Stimulated activated naive CD4-positive, alpha-beta T cell (primary cell): ENCODE results near the gene TADA2A.
"Not testable (repeated sequence)": the region's sequence is repeated elsewhere in the genome, so short reads cannot be mapped to it uniquely, and the experiment has no call there.

ENCODE experiments used
- DNase-seq, 6 experiments: peaks; one replicate each; lab custom pipeline; 2025; lab: John Stamatoyannopoulos, UW

The TADA2A gene

DNA sequence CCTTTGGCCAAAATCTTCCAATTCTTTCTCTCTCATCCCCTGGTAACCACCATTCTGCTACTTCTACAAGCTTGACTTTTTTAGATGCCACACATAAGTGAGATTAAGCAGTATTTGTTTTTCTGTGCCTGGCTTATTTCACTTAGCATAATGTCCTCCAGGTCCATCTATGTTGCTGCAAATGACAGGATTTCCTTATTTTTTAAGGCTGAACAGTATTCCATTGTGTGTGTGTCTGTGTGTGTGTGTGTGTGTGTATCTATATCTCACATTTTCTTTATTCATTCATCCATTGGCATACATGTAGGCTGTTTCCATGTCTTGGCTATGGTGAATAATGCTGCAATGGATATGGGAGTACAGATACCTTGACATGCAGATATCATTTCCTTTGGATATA is 6.2 kb upstream of the TADA2A start:
- no peak for DNase-seq

DNA sequence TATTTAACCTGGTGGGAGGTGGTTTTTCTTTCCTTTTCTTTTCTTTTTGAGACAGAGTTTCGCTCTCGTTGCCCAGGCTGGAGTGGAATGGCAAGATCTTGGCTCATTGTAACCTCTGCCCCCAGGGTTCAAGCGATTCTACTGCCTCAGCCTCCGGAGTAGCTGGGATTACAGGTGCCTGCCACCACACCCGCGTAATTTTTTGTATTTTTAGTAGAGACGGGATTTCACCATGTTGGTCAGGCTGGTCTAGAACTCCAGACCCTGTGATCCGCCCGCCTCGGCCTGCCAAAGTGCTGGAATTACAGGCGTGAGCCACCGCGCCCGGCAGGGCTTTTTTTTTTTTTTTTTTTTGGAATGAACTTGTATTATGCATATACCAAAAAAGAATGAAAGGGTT is 1.2 kb upstream of the TADA2A start:
- not testable (repeated sequence) for DNase-seq

DNA sequence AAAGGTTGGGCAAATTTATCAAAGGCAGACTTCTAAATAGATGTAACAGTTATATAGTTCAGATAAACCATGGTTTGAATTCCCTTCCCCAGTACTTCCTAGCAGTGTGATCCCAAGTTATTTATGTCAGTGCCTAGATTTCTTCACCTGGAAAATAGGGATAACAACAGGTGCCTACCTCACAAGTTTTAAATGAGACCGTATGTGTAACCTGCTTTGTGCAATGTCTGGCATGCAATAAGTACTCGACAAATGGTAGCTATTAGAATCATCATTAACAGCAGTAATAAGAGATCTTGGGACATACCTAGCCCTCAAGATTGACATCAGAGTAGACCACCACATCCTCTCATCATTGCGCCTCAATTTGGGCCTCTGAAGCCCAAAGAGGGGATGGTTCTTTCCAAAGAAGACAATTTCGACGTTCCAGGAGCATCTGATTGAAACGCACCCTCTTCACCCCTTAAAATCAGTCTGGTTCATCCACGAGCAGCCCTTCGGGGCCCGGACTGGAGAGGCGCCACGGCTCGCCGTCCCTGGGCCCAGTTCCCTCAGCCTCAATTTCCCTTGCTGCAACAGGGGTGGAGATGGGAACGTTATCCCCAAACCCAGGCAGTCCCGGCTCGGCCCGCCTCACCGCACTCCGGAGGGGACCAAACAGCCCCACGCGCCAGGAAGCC is 591 bp upstream of the TADA2A start:
- DNase-seq, result no peak

DNA sequence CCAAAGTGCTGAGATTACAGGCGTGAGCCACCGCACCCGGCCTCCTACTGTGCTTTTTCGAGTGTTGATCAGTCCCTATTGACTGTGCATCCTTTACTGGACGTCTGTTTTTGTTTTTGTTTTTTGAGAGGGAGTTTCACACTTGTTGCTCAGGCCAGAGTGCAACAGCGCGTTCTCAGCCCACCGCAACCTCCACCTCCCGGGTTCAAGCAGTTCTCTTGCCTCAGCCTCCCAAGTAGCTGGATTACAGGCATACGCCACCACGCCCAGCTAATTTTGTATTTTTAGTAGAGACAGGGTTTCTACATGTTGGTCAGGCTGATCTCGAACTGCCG is 1.4 kb downstream of the TADA2A start:
- not testable (repeated sequence) for DNase-seq

DNA sequence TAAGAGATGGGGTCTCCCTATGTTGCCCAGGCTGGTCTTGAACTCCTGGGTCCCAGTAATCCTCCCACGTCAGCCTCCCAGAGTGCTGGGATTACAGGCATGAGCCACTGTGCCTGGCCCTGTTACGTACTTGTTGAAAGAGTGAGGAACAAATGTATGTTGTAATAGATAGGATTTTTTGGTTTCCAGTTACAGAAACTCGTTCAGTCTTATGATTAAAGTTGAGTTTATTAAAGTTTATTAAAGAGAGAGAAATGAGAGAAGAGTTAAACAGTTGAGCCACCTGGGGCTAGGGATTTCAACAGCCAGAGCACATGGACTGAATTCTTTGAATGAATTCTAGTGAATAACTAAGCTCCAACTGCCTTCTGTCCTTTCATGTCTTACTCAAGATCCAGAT is 3.7 kb downstream of the TADA2A start:
- DNase-seq, result no peak

DNA sequence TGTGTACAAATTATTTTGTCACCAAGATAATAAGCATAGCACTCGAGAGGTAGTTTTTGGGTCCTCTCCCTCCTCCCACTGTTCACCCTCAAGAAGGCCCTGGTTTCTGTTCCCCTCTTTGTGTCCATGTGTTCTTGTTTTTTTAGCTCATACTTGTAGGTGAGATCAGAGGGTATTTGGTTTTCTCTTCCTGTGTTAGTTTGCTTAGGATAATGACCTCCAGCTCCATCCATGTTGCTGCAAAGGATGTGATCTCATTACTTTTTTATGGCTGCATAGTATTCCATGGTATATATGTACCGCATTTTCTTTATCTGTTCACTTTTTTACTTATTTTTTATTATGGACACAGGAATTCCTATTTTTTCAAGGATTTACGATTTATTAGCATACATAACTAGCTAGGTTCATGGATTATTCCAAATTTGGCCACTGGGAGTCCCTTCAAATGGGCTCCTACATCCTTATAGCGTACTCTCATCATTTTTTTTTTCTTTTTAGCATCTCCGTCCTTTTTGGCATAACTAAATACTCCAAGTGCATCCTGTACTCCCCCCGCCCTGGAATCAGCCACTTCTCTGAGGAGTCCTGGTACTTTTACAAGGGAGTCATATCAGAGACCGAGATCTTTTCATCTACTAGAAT is 7.3 kb downstream of the TADA2A start:
- no peak for DNase-seq

DNA sequence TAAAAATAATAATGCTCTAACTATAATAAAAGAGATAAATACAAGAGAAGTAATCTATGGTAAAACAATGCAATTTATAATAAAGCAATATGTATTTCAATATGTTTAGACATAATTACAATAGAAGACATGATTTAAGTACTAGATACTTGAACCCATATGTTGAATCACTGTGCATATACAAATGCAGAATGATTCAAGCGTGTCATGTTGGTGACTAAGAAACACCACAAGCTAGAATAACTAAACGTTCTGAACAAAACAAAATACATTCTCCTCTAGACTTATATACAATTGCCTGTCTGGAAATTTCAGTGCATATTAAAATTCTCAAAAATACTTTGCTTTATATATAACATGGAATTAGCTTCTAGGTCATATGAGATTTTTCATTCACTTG is 11.2 kb downstream of the TADA2A start:
- no peak for DNase-seq

DNA sequence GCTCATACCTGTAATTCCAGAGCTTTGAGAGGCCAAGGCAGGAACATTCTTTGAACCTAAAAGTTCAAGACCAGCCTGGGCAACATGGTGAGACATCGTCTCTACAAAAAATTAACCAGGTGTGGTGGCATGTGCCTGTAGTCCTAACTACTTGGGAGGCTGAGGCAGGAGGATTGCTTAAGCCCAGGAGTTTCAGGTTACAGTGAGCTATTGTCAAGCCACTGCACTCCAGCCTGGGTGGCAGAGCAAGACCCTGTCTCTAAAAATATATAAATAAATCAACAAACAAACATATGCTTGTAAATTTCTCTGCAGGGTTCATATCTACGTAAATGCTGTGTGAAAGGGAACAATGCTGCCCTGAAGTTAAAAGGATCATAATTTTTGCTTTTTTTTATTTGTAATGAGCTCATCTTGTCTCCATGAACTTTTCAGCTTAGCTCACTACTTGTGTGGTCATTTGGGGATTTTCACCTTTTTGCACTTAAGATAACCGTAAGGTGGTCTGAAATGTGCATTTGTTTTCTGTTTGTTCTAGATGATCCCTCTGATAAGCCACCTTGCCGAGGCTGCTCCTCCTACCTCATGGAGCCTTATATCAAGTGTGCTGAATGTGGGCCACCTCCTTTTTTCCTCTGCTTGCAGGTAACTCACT is 16.4 kb downstream of the TADA2A start:
- DNase-seq, result no peak

DNA sequence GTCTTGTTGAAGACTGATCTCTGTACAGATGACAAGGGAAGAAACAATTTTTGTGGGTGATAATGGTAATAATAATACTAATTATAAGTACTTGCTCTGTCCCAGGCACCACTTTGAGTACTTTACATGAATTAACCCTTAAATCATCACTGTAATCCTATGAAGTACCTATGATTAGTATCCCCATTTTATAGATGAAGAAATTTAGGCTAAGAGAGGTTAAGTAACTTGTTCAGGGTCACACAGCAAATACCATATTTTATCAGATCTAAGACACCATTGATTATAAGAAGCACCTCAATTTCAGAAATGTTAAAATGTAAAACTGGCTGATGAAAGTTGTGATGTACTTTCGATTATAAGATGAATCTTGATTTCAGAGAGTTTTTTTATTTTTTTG is 18.6 kb downstream of the TADA2A start:
- no peak for DNase-seq

DNA sequence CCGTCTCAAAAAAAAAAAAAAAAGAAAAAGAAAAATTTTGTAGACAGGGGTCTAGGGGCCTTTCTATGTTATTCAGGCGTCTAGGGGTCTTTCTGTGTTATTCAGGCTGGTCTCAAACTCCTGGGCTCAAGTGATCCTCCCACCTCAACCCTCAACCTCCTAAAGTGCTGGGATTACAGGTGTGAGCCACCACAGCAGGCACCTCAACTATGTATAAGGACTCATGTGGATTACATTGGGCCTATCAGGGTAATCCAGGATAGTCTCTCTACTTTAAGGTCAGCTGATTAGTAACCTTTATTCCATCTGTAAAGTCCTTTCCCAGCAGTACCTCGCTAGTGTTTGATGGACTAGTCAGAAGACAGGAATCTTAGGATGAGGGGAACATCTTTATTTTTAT is 22.4 kb downstream of the TADA2A start:
- DNase-seq, result no peak

DNA sequence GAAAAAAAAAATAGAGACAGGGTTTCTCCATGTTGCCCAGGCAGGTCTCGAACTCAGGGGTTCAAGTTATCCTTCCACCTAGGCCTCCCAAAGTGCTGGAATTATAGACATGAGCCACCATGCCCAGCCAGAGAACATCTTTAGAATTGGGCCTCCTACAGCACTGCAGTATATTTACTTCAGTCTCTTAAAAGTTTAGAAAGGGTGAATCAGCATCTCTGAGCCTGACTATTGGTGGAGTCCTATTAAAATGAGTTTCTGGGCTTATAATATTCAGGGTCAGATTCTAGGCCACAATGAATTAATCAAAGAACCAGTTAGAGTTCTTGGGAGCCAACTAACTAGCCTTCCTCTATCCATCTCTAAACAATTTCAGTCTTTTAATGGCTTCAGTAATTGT is 22.8 kb downstream of the TADA2A start:
- no peak for DNase-seq

DNA sequence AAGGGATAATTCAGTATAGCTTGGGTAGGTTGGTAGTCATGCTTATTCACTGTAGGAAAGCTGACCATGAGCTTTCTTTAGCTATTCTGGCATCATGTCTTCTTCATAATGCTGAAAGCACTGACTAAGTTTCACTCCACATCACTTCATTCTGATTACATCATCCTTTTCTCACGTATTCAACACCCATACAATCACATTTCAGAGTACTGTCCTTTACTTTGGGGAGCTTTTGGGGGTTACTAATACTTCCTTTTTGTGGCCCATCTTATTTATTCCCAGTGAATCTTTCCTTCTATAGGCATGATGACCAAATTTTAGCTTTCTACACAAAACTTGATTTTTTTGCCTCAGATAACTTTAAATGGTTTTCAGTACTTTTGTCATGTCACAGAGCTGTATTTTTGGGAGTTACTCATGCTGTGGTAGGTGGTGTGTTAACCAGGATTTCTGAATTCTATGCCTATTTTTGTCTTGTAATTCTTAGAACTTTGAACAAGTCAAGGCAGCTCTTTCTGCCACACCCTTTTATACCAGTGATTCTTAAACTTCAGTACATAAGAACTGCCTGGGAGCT is 23.5 kb downstream of the TADA2A start:
- no peak for DNase-seq

DNA sequence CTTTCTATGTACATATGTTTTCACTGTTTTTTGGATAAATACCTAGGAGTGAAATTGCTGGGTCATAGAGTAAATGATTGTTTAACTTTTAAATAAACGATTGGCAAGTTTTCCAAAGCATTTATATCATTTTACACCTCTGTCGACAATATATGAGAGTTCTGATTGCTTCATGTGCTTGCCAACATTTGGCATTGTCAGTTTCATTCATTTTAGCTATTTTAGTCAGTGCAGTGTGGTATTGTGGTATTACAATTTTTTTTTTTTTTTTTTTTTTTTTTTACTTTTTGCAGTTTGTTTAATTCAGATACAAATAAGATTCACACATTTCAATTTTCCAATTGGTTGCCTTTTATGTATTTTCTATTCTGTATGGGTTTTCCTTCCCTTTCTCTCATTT is 26.0 kb downstream of the TADA2A start:
- DNase-seq, result no peak

DNA sequence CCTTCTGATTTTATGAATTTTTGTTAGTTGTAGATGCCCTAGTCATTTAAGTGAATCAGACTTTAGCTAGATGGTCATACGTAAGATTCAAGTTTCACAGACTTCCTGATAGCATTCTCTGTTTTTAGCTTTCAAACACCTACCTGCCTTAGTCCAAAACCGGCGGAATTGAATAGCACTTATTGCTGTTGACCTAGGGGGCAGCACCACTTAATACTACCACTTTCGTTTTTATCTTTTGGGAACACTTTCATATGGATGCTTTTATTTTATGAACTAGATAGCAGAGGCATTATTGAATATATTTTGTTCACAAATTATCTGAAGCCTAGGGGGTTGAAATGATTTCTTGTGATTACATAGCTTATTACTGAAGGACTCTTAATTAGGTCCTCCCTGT is 31.5 kb downstream of the TADA2A start:
- no peak for DNase-seq

DNA sequence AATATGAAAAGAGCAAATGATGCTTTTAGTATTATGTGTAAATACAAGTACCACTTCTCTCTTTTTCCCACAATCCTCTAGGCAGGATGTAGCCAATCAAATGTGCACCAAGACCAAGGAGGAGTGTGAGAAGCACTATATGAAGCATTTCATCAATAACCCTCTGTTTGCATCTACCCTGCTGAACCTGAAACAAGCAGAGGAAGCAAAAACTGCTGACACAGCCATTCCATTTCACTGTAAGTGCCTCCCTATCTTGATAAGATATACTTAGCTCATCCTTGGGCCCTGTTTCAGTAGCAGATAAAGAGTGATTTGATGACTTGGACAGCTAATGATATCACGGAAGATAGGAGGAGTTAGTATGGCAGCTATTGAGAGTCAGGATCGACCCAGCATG is 33.7 kb downstream of the TADA2A start:
- no peak for DNase-seq

DNA sequence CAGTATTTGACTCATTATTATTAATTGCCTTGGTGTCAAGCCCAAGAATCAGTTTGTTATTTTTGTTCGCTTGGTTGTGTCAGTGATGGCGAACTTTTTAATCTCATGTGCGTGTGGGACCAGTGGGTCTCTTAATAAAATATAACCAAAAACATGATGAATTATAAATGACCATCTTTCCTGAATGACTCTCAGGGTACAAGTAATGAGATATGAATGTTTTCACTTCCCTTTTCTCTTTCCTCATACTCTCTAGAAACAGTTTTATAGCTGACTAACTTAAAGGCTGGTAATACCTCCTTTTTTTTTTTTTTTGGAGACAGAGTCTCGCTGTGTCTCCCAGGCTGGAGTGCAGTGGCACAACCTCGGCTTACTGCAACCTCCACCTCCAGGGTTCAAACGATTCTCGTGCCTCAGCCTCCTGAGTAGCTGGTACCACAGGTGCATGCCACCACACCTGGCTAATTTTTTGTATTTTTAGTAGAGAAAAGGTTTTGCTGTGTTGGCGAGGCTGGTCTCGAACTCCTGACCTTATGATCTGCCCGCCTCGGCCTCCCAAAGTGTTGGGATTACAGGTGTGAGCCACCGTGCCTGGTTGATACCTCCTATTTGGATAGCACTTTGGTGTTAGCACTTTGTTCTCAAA is 34.8 kb downstream of the TADA2A start:
- not testable (repeated sequence) for DNase-seq

DNA sequence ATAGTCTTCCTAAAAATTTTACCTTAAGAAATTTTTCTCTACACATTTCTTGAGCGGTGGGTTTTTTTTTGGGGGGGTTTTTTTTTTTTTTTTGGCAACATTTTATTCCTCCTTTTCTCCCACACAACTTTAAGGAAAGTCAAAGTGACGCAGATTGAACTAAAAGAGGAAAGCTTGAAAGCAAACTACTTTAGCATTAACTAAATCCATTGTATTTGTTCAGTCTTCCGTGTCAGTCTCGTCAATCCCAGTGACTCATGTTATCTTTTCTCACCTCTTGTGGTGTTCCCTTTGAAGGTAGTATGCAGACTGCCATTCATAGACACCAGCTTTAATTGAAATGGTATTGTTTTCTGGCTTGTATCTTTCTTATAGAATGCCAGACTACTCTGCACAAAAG is 39.3 kb downstream of the TADA2A start:
- DNase-seq, result no peak

DNA sequence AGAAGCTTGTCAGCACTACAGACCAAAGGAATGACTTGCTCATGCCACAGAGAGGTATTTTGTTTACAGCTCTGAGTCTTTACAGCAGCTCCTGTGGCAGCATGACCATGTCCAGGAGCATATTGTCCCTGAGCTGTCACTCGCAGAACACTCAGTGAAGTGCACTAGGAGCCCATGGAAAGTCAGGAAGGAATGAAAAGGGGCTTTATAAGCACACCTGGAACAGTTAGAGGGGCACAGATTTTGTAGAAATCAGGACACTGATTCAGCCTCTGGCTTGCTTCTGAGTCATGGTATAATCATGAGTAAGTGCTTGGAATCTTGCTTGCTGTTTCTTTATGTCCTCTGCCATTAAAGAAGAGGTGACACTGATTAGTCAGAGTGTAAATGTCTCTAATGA is 41.0 kb downstream of the TADA2A start:
- no peak for DNase-seq

DNA sequence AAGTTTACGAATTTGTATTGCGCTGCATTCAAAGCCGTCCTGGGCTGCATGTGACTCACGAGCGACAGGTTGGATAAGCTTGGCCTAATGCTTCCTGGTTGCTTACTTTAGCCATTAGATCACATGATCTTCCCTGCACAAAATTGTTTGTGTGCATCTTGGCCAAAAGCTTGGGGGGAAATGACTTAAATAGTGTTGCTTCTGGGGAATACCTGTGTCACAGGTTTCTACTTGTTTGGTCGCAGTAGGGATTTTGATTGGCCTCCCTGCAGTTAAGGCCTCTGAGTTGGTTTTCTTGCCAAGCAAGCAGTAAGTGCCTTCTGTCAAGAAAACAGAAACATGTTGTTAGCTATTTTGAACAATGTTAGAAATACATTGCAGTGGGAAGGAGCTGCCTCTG is 43.4 kb downstream of the TADA2A start:
- DNase-seq, result no peak

DNA sequence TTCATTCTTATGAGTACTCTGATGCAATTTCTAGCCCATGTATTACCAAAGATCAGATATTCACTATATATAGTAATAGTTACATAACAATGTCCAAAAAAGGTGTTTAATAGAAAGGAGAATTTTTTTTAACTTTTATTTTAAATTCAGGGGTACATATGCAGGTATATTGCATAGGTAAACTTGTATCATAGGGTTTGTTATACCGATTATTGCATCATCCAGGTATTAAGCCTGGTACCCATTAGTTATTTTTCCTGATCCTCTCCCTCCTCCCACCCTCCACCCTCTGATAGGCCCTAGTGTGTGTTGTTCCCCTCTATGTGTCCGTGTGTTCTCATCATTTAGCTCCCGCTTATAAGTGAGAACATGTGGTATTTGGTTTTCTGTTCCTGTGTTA is 51.1 kb downstream of the TADA2A start:
- not testable (repeated sequence) for DNase-seq

DNA sequence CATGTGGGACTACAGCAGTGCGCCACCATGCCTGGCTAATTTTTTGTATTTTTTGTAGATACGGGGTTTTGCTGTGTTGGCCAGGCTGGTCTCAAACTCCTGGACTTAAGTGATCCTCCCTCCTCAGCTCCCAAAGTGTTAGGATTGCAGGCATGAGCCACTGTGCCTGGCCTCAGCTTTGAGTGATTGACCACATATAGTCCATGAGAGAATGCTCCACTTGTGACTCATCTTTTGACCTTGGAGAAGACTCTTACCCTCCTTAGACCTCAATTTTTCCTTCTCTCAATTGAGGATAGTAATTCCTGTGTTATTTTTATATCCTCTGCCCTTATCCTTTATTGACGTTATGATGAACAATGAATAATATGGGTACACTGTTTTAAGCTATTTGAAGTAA is 52.1 kb downstream of the TADA2A start:
- DNase-seq, result no peak

DNA sequence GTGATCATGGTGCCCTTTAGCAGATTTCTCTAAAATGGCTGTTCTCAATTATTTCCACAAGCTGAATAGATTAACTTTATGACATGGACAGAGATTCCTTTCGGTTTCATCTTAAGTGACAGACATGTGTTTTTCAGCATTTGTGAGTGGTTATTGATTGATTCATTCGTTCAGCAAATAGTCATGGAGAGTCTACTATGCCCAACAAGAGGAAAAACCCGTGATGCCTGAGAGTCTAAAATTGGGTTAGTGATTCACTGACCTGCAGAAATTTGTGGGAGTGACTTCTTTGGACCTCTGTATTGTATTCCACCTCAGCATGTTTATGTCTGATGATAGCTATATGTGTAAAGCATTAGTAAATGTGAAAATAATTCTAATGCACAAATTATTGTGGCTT is 55.0 kb downstream of the TADA2A start:
- DNase-seq, result no peak

DNA sequence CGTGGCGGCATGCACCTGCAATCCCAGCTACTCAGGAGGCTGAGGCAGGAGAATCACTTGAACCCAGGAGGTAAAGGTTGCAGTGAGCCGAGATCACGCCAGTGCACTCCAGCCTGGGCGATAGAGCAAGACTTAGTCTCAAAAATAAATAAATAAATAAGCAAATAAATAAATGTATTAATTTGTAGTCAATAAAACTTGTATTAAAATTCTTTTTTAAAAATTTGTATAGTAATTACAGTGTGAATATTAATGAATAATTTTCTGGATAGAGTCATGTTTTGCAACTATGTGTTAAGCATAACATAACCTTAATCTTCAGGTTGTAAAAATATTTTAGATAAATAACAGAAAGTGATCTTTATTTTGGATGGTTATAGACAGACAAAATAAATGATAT is 55.8 kb downstream of the TADA2A start:
- DNase-seq, result no peak
